ENCODE measurements around the gene BBS12. TPM values are rescaled to one million over a fixed set of nuclear protein-coding genes. Genes with fewer than 3 reads are reported as not detected.

BBS12 gene
- total RNA-seq, 1 experiment from 2014 or later: 4.4 TPM

Other genes starting within 250 kb of the BBS12 start
- gene IL21, start 111.6 kb upstream of the BBS12 start, total RNA-seq (2014; rRNA removed; shearing (Covaris generic)): not detected in 2 replicates
- gene FGF2, start 94.1 kb downstream of the BBS12 start, total RNA-seq (2014; rRNA removed; shearing (Covaris generic)): 3.3 and 4.1 TPM in 2 replicates
- gene NUDT6, start 189.9 kb downstream of the BBS12 start, total RNA-seq (2014; rRNA removed; shearing (Covaris generic)): 17.9 and 21.4 TPM in 2 replicates

Data from RPMI7951 (cell line).